HG02840 (cell line): ENCODE data around the gene GAS2L3.
"Not testable (repeated sequence)": the region's sequence is repeated elsewhere in the genome, so short reads cannot be mapped to it uniquely, and the experiment has no call there.

ENCODE experiments used
- ATAC-seq: cut with Tn5 transposase; IDR thresholded peaks from one replicate; pipeline ENCODE4 v1.9.1; 2021; ENCODE audit warnings: mild to moderate bottlenecking, moderate library complexity, moderate number of reproducible peaks; ENCODE audit not compliant: unreplicated experiment, low FRiP score

GAS2L3 gene

DNA sequence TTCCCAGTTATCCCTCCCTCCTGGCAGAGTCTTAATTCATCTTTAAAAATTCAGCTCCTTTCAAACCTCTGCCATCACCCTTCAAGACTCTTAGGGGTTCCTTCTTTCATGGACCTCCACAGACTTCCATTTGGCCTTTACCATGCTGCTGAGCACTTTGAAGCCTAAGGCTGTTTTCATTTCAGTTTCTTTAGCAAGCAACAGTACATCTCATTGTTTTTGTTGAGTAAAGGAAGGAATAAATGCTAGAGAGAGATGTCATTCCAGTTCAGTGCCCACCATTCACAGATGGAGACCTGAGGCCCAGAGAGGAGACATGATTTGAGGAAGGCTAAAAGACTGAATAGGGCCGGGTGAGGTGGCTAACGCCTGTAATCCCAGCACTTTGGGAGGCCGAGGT is 1.3 kb upstream of the GAS2L3 start:
- ATAC-seq, result no peak

DNA sequence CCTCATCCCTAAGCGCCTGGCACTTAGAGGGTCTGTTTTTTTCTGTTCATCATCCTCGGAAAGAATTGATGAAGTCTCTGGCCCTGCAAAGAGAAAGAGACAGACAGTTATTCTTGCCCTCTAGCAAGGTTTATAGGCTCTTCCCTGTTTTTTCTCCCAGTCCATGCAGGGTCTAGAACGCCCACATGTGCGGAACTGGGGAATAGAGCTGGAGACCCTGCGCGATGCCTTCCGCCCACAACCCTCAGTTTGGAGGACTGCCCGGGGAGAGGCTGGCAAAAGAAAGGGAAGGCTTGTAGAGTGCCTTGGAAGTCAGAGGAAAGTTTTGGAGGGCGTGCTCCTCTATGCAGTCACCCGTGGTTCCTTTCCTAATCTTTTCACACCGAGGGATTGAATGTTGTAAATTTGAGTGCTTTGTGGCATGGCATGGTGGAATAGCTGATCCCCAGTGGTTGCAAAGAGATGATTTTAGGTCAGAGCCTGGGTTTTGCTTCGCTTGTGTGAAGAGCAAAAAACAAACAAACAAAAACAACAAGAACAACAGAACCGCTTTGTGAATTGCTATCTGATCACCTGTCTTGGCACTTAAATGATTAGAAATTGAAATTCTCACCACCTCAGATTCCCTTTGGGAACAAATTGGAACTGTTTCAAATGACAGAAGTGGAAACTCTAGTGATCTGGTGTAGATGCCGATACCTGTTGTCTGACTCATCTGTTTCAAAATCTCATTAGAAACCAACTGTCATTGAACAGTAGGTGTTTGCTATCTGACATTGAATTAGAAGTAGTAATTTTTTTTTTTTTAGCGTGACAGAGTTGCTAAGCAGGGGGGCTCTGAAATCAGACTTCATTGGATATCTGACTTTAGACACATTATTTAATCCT is 947 bp downstream of the GAS2L3 start:
- no peak for ATAC-seq

DNA sequence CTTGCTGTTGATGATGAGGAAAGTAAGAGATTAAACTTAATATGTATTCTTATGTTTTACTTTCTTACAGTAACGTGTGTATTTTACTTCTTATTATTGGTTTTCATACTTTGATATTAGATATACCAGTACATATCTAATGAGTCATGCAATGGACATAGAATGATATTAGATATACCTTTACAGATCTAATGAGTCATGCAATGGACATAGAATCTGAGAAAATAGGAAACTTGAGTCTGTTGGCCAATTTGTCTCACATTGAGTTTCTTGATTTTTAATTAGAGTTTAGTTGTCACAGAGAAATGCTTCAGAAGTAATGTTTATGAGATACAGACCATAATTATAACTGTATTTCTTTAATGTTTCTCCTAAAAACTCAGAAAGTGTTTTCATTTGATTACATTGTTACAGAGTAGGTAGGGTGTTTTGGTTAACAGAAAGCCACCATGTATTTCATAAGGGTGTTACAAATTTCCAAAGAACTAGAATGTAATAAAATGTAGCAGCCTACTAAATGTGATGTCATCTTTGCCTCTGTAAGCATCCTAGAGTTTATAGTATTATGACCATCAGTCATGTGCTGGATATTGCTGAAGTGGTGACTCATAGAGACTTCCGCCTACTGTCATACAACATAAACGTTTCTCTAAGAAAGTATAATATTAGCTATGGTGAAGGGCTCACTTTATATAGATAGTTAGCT is 3.0 kb downstream of the GAS2L3 start:
- no peak for ATAC-seq

DNA sequence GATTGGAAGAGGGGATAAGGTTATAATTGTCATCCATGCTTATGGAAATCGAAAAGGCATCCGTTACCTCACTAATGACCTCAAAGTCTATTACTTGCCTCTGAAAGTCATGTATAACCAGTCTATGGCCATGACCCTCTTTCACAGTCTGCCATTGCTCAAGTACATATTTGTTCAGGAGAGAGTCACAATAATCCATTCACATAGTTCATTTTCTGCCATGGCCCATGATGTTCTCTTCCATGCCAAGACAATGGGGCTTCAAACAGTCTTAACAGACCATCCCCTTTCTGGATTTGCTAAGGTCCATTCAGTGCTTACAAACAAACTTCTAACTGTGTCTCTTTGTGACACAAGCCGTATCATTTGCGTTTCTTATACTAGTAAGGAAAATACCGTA is 5.4 kb downstream of the GAS2L3 start:
- no peak for ATAC-seq

DNA sequence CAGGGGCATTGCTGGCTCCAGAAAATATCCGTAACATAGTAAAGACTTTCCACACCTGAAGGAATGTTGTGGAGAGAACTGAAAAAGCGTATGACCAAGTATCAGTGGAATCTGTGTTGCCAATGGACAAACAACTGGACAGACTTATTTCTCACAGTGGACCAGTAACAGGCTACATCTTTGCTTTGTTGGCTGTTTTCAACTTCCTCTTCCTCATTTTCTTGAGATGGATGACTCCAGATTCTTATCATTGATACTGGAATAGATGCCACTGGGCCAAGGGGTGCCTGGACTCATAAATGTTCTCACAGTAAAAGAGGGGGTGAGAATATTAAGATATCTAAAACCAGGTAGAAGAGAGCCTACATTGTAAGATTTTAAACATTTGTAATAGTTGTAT is 6.4 kb downstream of the GAS2L3 start:
- no peak for ATAC-seq

DNA sequence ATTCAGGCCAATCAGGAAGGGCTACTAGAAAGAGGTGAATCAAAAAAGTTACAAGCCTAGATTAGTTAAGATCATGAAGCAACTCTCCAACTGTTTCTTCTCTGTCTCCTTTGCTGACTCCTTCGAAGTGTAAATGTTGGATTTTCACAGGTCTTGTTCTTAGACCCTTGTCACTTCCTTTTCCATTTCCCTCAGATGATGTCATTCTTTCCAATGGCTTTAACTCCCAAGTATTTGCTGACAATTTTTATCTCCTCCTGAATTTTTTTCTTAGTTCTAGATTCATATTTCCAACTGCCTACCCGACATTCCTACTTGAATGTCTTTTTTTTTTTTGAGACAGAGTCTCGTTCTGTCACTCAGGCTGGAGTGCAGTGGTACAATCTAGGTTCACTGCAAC is 10.8 kb downstream of the GAS2L3 start:
- ATAC-seq, result no peak

DNA sequence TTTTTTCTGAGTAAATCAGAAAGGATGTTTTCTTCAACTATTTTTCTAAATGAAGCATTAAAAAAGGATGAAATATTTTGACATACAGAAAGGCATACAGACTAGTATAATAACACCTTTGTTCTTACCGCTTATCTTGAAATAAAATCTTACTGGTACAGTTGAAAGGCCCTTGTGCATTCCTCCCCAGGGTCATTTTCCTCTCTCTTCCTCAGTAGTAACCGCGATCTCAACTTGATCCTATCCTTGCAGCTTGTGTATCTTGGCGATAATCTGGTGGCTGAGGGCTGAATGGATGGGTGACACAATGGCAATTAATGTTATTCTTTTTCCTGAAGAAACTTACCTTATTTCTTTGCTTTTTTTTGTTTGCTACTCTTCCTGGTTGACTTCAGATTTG is 18.5 kb downstream of the GAS2L3 start:
- ATAC-seq, result no peak

DNA sequence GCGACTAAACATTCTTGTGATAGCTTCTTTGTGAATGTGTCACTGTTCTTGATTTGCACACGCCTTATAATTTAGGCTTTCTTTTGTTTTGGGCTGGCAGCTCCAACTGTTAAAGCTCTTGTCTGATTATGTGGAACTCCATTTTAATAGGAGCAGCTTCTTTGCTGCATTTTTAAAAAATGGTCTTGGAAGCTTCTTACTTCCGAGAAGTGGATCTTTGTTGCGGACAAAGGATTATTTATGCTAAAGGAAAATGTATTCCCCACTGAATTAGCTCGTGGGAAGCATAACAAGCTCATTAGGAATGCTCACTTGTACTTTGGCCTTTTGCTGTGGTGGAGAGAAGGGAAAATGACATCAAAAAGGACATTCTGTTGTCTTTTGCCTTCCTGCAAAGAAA is 20.0 kb downstream of the GAS2L3 start:
- ATAC-seq, result no peak

DNA sequence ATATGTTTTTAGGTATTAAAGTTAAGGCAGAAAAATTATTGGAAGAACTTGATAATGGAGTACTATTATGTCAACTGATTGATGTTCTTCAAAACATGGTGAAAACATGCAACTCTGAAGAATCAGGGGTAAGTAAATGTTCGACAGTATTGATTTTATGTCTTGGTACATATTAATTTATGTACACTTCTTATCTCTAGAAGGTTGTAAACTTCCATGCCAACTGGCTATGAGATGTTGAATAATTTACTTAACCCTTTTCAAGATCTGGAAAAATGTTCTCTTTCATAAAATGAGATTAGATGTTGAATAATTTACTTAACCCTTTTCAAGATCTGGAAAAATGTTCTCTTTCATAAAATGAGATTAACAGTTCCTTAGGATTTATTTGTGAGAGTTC is 28.1 kb downstream of the GAS2L3 start:
- ATAC-seq, result no peak

DNA sequence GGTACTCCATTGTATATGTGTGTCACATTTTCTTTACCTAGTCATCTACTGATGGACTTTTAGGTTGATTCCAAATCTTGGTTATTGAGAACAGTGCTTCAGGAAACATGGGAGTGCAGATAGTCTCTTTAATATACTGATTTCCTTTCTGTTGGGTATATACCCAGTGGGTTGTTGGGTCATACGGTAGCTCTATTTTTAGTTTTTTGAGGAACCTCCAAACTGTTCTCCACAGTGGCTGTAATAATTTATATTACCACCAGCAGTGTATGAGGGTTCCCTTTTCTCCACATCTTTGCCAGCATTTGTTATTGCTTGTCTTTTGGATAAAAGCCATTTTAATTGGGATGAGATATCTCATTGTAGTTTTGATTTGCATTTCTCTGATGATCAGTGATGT is 29.5 kb downstream of the GAS2L3 start:
- ATAC-seq, result not testable (repeated sequence)

DNA sequence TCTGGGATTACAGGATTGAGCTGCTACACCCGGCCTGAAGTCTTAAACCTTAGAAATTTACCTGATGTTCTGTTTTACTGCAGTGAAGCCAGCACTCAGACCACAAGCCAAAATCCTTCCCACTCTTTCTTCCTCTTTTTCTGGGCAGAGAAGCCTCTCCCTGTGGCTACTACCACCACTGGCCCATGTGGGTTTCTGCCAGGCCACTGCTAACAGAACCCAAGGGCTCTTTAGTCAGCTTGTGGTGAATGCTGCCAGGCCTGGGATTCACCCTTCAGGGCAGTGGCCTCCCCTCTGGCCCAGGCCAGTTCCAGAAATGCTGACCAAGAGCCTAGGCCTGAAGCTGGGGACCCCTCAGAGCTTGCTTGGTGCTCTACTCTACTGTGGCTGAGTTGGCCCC is 35.3 kb downstream of the GAS2L3 start:
- no peak for ATAC-seq

DNA sequence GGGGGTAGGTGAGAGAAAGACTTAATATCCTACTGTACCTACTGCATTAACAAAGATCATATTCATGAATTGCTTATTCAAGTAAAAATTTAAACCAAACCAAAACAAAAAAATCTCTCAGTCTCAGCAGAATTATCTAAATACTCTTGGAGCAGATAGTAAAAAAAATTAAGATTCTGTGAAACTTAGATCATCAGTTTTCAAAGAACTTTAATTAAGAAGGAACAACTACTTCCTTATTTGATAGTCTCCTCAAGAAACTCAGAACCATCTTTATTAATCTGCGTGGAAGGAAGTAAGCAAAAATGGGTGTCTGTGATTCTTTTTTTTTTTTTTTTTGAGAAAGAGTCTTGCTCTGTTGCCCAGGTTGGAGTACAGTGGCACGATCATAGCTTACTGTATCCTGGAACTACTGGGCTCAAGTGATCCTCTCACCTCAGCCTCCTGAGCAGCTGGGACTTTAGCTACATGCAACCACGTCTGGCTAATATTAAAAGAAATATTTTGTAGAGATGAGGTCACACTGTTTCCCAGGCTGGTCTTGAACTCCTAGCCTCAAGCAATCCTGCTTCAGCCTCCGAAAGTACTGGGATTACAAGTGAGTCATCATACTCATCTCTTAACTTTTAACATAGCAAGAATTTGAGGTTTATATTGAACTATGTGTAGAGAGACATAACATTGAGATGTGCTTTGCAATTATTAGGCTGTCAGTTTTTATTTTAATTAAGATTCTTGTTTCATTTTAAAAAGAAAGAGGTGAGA is 37.4 kb downstream of the GAS2L3 start:
- ATAC-seq, result no peak

DNA sequence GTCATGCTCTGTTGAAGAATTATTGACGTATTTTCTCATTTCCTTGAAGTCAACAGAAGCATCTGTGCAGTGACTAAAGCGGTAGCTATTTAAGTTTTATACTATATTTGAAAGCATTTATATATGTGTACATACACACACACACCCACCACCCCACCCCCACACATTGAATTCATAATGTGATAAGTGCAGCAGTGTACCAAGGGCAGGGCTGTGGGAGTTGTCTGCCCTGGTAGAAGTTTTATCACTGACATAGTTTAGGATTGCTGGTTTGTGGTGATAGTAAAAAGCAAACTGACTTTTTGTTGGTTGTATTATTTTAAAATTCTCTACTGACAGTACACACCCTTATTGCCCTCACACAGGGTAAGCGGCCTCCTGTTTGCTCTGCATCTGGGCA is 39.1 kb downstream of the GAS2L3 start:
- ATAC-seq, result no peak

DNA sequence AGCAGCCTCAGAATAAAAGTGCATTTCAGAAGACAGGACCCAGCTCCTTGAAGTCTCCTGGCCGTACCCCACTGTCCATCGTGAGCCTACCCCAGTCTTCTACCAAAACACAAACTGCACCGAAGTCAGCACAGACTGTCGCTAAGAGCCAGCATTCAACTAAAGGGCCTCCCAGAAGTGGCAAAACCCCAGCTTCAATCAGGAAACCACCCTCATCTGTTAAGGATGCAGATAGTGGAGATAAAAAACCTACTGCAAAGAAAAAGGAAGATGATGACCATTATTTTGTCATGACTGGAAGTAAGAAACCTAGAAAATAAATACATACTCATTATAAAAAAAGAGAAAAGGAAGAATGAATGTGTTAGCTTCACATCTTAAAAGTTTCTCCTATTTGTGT is 51.1 kb downstream of the GAS2L3 start:
- ATAC-seq, result no peak

DNA sequence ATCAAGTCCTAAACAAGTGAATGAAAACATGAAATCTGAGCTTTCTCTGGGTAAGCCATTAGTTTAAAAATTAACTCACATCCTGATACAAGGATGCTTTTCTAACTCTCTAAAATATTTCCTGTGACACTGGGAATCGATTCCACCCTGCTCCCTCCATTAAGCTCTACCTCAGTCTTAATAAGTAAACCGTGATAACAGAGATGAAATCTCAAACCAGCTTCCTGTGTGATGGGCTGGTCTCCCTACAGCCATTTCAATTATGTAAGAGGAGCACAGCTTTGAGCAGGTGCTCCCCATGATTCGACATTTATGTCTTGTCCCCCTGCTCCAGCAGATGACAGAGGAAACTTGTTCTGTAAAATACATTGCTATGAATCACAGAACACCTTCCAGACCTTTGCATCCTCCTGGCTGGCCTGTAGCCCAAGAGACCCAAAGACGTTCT is 59.0 kb downstream of the GAS2L3 start:
- ATAC-seq, result no peak

DNA sequence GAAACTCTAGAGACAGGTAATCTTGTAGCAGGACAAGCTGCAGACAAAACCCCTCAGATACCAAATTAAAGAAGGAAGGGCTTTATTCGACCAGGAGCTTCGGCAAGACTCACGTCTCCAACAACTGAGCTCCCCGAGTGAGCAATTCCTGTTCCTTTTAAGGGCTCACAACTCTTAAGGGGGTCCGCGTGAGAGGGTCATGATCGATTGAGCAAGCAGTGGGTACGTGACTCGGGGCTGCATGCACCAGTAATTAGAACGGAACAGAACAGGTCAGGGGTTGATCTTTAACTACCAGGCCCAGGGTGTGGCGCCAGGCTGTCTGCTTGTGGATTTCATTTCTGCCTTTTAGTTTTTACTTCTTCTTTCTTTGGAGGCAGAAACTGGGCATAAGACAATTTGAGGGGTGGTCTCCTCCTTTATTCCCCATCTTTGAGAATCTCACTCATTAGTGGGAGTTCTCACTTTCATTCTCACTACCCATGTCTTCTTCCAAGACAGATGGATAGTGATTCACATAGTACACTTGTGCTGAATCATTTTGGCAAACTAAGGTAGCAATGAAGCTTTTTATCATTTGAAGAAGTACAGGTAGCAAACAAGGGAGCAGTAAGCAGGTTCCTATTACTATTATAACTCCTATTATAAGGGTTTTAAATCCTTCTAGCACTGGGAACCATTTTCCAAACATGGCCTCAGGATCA is 59.8 kb downstream of the GAS2L3 start:
- not testable (repeated sequence) for ATAC-seq

DNA sequence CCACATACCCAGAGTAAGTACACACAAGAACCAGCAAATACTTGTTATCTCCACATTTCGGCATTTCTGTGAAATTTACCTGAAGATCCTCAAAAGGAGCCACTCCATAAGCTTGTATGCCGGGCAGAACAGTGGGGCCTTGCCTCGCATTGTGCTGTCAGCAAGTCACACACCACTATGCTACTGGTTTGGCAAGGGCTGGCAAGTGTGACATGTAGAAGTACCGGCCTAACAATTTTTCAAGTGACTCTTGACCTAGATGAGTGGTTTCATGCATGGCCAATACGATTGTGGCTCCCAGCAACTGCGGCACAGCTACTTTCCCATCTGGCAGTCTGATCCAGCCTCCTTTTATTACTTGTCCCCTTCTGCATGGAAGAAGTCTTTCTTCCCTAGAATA is 69.8 kb downstream of the GAS2L3 start:
- no peak for ATAC-seq

DNA sequence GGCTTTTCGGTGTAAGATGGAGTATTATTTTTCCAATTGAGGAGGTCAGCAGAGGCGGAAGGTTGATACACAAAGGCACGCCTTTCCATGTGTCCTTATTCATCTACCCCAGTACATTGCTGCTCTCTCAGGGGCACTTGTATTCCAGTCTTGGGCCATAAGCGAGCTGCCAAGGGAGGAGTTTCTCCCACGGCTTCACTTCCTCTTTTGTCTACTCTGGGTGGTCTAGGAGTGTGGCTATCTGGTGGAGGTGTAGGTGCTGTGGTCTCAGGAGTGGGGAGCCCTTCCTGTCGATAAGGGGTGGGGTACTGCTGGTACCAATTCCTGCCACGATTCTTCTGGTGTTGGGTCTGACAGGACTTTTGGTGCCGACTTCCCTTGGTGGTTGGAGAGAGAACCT is 73.4 kb downstream of the GAS2L3 start:
- no peak for ATAC-seq

DNA sequence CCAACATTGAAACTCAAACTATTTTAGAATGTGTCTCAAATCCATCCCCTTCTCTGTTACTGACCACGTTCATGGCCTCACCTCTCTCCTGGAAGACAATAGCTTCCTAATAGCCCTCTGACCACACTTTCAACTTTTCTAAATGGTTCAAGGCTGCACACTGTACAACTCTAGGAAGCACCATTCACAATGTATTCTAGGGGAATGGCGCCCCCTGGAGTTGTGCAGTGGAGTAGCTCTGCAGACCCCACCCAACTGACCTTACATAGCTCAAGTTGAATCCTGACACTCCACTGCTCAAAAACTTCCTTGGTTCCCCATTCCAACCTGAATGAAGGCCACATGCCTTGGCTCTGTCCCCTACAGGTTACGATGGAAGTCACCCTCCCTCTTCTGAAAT is 77.6 kb downstream of the GAS2L3 start:
- no peak for ATAC-seq

DNA sequence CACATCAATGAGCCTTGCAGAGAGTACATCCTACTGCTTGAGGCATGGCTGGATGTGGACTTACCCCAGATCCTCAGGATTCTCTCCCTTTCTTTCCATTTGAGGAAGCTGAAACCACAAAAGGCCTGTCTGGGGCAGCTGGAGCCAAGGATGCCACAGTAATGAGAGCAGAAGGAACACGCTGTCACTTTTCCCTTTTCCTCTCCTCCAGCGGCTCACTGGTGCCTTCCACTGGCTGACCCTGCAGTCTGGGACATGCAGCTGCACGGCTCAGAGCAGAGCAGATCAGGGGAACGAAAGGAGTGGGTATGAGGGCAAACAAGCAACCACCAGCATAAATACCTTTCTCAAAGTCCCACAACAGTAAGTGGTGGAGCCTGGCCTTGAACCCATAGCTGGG is 78.2 kb downstream of the GAS2L3 start:
- no peak for ATAC-seq

DNA sequence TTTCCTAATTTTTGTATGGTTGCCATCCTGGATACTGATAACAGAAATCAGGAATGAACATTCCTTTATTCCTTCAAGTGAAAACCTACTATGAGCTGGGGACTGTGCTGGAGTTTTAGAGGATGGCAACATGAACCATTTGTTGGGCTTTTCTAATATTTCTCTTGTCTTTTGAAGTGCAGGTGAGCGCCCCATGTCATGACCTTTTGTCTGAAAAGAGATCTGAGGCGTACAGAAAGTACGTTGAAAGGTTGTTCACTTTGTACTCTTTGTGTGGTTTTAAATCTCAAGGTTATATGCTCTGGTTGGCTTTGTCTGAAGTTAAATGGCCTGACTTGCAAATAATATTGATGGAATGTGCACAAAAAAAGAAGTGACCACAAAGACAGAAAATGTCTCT is 79.0 kb downstream of the GAS2L3 start:
- no peak for ATAC-seq
